ENCODE measurements around the gene OTX2.

The OTX2 gene

DNA sequence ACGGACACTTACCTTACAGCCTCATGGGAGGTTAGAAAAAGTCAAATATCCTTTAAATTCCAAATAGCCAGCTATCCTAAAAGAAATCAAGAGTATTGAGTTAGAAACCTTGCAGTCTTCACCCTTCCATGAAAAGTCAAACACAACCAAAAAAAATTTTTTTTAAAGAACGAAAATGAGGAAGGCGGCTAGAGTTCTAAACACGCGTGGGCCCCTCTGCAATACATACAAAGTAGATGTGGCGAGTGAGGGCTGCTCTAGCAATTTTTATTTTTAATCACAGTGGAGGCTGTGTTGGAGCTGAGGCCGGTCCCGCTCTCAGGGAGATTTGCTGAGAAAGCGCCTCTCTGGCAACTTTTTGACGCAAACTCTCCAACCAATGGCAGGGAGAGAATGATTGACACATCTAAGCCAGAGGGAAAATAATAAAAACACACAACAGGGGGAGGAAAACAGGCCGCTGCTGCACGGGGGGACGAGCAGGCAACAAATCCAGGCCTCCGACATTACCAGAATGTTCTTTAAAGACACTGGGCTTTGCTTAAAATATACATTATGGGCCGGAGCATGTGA is at the start of gene OTX2:
Gene OTX2, minus strand, starts transcription at position 333 of the 573 bp plus-strand sequence. CDS start 5,023 bp downstream, outside the sequence.
- no peak for DNase-seq (ENCODE audit: low read depth in 3 of 3)

DNA sequence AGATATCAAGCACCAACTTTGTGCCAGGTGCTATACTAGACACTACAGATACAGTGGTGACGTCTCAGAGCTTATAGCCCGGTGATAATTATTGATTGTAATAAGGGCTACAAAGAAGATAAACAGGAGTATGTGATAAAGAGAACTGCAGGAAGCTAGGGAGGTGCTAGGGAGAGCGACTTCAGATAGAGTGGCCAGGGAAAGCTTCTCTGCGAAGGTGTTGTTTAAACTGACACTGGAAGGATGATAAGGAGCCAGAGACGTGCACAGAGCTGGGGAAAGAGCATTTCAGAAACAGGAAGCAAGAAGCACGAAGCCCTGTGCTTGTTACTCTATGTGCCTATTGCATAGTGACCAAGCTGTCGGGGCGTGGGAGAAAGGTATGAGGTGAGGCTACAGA is 48.1 kb upstream of the OTX2 start:
- no peak for DNase-seq (ENCODE audit: low read depth in 3 of 3)

DNA sequence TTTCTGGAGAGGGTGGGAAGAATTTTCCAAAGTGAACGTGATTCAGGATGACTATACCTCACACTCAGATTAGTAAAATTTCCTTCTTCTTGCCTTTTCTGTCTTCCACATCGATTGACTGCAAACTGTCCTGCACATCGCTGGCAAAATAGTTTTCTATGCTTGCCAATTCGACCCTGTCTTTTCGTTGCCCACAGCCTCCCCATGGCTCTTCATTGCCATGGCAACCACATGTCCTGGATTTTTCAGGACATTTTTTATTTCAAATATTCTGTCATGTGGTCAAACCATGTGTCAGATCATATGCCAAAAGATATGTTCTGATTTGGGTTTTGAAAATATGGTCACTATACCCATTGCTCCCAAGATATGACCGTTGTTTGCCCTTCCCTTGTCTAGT is 46.9 kb upstream of the OTX2 start:
- no peak for DNase-seq (ENCODE audit: low read depth in 3 of 3)

DNA sequence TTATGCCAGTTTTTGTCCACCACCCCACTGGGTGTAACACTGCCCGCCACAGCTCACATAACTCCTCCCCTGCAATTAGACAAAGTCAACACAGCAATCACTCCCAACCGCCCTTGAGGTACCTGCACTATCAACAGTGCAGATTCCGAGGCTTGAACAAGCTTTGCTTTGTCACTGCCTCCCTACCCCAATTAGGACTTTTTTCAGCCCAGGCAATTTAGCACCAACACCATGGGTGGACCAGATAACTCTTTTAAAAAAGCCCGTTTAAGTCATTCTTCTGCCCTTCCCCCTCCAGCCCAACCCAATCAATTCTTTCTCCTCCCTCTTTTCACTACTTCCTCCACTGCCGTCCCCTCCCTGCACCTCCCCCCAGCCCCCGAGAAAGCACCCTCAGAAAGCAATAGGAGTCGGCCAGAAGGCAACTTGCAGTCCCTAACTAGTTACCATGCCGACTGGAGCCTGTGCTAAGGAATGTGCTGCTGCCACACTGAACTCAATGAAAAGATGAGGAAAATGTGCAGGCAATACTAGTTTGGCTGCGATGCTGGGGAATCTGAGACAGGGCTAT is 45.7 kb upstream of the OTX2 start:
- DNase-seq (ENCODE audit: low read depth in 3 of 3) = no peak

DNA sequence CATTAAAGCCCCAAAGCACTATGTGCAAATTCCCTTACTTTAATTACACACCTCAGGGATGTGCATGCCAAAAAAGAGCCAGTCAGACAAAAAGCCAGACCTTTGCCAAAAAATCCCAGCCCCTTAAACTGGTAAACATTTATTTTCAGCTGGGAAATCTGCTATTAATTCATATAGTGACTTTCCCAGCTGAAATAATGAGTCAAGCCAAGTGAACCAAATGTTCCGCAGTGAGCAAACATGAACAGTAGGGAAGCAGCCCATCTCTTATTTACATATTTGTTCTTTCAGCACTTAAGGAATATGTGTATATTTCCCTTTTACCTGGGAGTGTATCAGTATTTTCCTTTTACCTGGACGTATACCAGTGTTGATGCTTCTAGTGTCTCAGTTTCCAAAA is 44.0 kb upstream of the OTX2 start:
- DNase-seq (ENCODE audit: low read depth in 3 of 3) = no peak

DNA sequence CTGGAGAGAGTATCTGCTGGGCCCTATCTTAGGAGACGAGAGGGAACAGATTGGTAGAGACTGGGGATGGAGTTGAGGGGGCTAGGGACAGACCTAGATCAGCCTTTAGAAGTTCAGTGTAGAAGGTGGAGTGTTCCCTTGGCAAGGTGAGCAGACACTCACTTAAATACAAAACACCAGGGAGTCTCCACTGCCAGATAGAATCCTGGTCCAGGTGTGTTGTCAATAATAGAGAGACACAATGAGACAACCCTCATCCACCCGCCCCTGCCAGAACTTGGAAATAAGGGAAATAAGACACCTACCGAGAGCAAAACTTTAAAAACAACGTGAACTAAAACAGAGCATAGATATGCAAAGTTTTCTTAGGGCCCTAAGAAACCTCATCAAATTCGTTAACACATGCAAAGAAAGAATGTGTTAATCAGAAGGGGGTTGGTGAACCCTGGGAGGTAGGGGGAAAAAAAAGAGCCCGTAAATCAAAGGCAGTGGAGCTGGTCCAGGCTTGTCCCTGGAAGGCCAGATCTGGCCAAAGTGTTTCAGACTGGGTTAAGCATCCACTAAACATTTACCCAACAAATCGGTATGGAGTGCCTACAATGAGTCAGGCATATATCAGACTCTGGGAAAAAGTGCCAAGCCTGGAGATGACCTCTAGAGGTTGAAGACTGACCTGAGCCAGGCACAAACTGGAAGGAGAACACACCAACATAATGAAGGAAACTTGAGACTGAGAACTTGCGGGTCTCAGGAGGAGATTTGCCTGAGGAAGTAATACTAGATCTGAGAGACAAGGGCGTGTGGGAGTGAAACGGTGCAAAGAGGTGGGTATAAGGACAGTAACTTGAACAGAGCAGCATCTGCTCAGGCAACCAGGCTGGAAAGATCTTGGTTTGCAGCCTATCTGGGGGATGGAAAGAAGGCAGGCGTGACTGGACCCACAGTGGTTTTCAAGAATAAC is 37.0 kb upstream of the OTX2 start:
- DNase-seq (ENCODE audit: low read depth in 3 of 3) = no peak

DNA sequence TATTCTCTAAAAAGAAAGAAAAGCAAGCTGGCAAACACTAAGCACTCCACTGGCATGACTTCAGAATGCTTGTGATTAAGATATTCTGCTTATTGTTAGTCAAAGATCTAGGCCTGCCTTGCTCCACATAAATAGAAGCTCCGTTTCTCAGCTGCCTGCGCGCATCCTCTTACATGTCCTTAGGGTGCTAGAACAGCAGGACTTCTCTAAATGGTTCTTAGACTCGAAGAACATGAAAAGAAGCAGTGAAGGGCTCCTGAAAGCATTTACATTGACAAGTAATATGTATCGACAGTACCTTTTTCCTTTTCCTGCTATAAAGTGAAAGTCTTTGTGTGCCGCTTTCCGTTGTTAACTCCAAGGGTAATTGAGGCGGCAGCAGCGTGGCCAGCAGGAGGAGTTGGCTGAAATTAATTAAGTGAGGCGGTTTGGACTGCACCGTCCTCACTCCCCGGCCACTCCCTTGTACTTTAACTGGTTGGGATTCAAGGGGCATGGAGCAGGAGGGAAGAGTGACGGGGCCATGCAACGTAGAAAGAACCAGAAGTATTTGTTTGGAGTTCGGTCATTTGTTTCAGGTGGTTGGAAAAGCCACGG is 34.2 kb upstream of the OTX2 start:
- DNase-seq (ENCODE audit: low read depth in 3 of 3) = no peak

DNA sequence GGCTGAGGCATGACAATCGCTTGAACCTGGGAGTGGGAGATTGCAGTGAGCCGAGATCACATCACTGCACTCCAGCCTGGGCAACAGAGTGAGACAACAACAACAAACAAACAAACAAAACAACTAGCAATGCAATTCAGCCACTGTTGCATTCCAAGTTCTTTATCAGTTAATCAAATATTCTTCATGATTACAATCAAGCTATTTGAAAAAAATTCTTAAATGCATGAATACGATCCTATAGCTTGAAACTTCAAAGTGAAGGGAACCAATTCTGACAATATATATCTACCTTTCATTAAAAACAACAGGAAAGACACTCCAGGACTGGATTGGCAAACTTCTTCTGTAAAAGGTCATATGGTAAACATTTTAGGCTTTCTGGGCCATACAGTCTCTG is 31.3 kb upstream of the OTX2 start:
- DNase-seq (ENCODE audit: low read depth in 3 of 3) = no peak

DNA sequence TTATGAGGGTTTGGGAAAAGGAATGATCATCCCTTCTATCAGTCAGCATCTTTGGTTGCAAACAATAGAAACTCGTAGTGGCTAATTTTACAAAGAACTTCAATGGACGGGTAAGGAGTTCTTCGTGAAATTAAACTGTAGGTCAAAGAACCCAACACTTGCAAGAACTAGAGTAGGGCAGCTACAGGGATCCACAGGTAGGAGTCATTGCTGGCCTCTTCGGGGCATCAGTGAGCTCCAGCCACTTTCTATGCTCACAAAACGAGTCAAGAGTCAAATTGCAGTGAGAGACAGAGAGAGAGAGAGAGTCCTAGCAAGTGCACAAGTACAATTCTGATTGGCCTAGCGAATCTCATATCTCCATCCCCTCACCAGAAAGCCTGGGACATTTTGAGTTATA is 29.9 kb upstream of the OTX2 start:
- no peak for DNase-seq (ENCODE audit: low read depth in 3 of 3)

DNA sequence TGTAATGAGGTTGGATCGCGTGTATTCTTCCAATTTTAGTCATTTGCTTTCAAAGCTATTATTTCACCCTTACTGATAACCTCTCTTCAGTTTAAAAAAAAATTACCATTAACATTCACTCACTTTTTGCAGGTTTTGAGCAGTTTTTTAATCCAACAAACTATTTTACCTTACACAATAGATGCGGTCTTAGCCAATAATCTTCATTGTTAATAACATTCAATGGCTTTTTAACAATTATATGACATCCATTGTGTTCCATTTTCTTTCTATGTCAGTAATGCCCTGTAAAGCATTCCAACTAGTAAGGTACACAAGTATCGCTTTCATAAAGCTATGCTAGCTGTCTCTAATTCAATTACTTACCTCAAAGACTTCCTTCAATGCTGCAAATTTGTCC is 18.9 kb upstream of the OTX2 start:
- no peak for DNase-seq (ENCODE audit: low read depth in 3 of 3)

DNA sequence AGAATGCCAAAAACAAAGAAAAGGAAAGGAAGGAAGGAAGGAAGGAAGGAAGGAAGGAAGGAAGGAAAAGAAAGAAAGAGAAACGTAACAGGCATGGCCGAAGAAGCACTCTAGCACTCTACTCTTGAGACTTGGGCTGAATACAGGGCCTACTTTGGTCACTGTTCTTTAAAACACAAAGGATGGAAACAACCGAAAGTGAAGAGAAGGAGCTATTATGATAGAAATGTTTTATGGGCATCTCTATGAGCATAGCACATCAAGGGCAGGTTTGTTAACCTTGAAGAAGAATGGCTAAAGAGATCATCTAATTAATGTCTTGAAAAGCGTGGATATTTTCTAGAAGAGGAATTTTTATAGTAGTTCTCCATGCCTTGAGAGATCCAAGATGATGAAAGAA is 15.9 kb upstream of the OTX2 start:
- no peak for DNase-seq (ENCODE audit: low read depth in 3 of 3)

DNA sequence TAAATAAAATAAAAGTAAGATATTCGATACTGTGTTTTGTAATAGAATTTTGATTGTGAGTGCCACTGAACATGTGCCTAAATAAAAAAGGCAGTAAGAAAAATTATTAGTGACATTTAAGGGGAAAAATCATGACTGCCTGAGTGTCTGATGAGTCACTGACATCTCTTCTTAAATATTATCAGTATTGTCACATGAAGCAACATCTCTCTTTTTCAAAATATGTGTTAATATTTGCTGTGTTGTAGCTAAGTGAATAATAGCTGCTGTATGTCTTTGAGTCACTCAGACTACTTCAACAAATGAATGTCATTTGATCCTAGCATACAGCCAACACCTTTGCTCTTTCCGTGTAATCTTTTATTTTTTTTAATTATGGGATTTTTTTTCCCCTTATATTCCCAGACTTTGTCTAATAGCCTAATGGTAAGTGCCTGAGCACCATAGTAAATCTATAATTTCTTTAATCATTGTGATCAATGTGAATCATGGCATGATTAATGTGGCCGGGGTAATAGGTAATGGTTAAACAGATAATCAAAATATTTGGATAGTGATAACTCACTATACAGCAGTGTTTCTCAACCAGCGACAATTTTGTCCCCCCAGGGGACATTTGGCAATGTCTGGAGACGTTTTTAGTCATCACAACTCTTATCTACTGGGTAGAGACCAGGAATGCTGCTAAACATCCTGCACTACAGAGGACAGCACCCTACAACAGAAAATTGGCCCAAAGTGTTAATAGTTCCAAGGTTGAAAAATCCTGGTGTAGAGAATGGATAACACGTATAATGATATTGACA is 11.7 kb upstream of the OTX2 start:
- no peak for DNase-seq (ENCODE audit: low read depth in 3 of 3)

DNA sequence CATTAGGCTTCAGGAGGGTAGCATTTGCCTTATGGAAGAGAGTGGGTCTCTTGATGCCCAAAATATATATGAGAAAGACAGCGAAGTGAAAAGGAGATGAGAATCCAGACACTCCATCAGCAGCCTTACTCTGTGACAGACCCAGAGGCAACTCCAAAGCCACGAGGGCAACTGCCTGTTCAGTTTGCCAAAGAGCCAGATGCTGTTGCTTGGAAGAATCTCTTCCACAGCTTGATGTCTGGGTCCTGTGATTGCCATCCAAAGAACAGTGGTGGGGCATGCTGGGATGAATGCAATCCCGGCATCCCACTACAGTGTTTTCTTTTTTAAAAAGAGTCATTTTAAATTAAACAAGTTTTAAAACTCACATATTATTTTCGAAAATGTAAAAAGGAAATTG is 10.9 kb upstream of the OTX2 start:
- no peak for DNase-seq (ENCODE audit: low read depth in 3 of 3)

DNA sequence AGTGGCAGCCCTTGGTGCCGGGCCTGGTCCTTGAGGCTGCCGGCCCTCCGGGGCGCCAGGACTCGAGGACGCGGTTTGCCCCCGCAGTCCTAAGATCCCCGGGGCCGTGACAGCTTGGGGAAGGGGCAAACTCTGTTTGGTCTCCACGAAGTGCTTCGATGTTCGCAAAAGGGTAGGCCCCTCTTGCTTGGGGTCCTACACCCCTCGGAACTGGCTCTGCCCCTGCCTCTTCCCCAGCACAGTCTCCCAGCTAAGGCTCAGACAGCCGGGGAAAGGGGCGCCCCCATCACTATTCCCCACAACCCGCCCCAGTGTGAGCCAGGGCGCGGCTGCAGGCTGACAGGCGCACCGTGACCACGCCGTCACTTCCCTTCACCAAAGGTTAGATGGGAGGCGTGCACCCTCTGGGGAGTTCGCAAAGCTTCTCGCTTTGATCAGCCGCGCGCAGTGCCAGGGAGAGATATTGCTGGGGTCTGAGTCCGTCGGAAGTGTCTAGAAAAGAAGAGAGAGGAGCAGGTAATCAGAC is 7.2 kb upstream of the OTX2 start:
- DNase-seq (ENCODE audit: low read depth in 3 of 3) = no peak

DNA sequence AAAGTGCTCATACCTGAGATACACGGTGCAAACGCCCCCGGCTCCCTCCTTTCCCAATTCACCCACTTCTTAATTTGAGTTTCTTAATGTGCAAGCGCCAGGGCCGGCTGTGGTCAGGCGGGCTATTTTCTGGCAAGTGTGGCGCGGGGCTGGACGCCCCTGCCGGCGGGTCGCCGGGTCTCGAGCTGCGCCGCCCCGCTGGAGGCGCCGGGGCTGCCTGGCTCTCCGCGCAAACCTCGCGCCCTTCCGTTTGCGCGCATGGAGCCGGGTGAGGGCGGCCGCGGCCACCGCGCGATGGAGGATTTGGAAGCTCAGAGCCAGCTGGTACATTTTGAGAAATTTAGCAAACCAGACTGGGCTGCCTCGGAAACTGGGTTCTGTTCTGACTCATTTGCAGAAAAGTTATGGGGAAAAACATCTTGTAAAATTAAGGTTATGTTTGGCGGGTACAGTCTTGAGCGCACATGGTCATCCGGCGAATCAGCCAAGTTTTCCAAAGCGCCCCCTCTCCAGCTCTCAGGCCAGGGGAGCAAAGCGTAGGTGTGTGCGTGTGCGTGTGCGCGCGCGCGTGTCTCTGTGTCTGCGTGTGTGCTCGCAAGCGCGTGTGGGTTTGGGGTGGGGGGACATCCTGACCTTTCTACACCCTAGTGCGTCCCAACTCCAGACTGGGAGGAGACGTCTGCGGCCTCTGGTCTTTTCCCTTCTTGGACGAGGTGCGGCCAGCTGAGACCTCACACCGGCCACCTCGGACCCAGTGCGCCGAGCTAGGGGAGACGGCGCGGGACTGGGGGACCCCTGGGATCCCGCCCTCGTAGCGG is 6.5 kb upstream of the OTX2 start:
- DNase-seq (ENCODE audit: low read depth in 3 of 3) = no peak

DNA sequence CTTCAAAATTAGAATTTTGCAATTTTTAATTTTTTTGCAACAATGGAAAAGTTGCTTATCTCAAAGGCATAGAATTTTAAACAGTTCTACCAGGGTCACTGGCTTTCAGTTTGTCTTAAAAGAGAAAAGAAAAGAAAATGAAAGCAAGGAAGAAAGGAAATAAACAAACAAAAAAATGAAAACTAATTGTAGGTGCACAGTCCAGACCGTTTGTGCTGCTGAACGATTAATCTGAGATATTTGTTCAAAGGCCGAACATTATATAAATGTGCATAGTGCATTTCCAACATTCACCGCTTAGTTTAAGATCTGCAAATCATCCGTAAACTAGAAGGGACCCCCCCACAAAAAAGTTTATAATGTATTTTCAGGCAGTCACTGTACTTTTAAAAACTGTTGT is 5.5 kb upstream of the OTX2 start:
- no peak for DNase-seq (ENCODE audit: low read depth in 3 of 3)

DNA sequence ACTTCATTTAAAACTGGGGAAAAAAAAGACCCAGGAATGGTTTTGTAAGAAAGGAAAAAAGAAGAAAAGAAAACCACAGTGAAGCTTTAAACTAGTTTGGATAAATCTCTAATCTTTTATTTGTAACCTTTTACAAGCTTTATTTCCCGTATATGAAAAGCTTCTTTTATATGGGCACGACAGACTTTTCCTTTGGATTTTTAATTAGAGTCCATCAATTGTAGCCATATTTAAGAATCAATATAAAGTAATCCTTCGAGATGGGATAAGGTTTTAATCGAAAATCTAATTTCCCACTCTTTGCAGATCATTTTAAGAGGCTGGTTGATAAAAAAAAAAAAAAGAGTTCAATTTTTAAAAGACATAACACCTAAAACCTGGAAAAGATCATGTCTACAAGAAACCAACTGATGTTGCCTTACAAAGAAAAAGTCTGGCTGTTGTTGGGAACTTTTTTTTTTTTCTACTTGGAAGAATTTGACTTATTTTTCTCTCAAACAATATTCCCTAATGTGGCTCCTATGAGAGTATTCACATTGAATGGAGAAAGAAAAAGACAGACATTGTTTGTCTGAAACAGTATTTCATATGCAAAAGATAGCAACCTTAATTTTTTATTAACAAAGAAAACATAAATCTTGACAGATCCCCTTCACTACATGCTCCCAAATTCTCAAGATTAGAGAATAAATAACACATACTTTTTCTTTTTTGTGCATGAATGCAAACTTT is 4.9 kb upstream of the OTX2 start:
- DNase-seq (ENCODE audit: low read depth in 3 of 3) = no peak

DNA sequence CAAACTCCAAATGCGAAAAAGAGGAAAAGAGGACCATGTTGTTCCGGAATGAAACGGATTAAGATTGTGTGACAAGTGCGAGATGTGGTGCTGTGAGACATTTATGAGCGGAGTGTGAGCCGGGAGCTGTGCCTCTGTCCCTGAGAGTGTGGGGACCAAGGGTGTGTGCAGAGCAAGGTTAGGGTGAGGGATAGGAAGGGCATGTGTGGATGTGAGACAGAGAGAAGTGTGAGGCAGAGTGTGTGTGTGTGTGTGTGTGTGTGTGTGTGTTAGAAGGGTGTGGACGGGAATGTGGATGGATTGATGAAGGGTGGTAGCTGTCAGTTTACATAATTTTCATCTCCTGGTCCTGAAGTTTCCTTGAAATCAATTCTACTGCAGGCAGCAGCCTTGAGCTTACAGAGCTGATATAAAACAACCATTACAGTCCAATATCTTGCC is 4.3 kb upstream of the OTX2 start:
- DNase-seq (ENCODE audit: low read depth in 3 of 3) = no peak

DNA sequence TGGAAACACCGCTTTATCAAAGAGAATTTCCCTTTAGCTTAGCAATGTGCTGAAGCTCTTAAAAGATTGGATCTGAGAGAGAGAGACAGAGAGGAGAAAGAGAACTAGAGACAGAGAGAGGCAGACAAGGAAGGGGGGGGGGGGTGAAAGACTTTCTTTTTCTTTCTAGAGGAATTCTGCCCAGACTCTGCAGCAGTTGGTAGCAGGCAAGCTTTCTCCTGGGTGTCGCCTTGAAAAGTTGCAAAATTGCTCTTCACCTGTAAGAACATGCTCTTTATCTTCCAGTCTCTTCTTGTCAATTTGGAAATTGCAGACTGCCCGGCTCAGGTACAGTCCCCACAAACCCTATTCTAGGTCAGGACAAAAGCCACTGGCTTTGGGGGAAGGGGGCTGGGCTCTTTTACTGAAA is 2.9 kb upstream of the OTX2 start:
- no peak for DNase-seq (ENCODE audit: low read depth in 3 of 3)
